GM11168 (cell line): ENCODE data around the gene MTTP.

ENCODE experiments used
- in situ Hi-C: fragments of 300-500 bp; cut with MboI; formaldehyde crosslinking; loops from one replicate; pipeline ENCODE4 v1.12.0; 2022; ENCODE audit warnings: low sequenced_read_pairs; ENCODE audit not compliant: unreplicated experiment

Gene MTTP

GRCh38 chr4:99587803-99588202 lies 13.2 kb downstream of the MTTP start:
- in situ Hi-C loops, result no loop called here

- in situ Hi-C loops, result no loop called here
These were observed 17.1 kb downstream of the MTTP start for GRCh38 chr4:99591757-99592156.

GRCh38 chr4:99593781-99594641 lies 19.4 kb downstream of the MTTP start:
- in situ Hi-C loops, result no loop called here

GRCh38 chr4:99594818-99595217 lies 20.2 kb downstream of the MTTP start:
- in situ Hi-C loops, result no loop called here

GRCh38 chr4:99606716-99607115 lies 32.1 kb downstream of the MTTP start:
- in situ Hi-C loops, result no loop called here

- in situ Hi-C loops, result no loop called here
These were observed 33.8 kb downstream of the MTTP start for GRCh38 chr4:99608417-99608816.

- in situ Hi-C loops, result no loop called here
These were observed 36.1 kb downstream of the MTTP start for GRCh38 chr4:99610605-99611175.

GRCh38 chr4:99612281-99612680 lies 37.7 kb downstream of the MTTP start:
- in situ Hi-C loops, result no loop called here

GRCh38 chr4:99612704-99613103 lies 38.1 kb downstream of the MTTP start:
- in situ Hi-C loops, result no loop called here

- in situ Hi-C loops, result no loop called here
These were observed 39.9 kb downstream of the MTTP start for GRCh38 chr4:99614491-99614890.

GRCh38 chr4:99615170-99615820 lies 40.7 kb downstream of the MTTP start:
- in situ Hi-C loops, result no loop called here

- in situ Hi-C loops, result no loop called here
These were observed 42.8 kb downstream of the MTTP start for GRCh38 chr4:99617374-99617773.

- in situ Hi-C loops, result no loop called here
These were observed 47.7 kb downstream of the MTTP start for GRCh38 chr4:99622341-99622740.

- in situ Hi-C loops, result no loop called here
These were observed 49.6 kb downstream of the MTTP start for GRCh38 chr4:99624141-99624719.

- in situ Hi-C loops, result no loop called here
These were observed 50.7 kb downstream of the MTTP start for GRCh38 chr4:99625369-99625768.

GRCh38 chr4:99628040-99628439 lies 53.4 kb downstream of the MTTP start:
- in situ Hi-C loops, result no loop called here

GRCh38 chr4:99629962-99630554 lies 55.4 kb downstream of the MTTP start:
- in situ Hi-C loops, result no loop called here

- in situ Hi-C loops, result no loop called here
These were observed 56.3 kb downstream of the MTTP start for GRCh38 chr4:99630857-99631360.

- in situ Hi-C loops, result no loop called here
These were observed 59.1 kb downstream of the MTTP start for GRCh38 chr4:99633772-99634171.

- in situ Hi-C loops, result no loop called here
These were observed 60.2 kb downstream of the MTTP start for GRCh38 chr4:99634742-99635360.
